T-helper 2 cell treated with Interferon-gamma antibody and Interleukin-4, amounts not matched to agents 100 ng/mL and 5 ng/mL, for 36 hours (primary cell): ENCODE results near the gene TK2. TPM values are rescaled to one million over a fixed set of nuclear protein-coding genes. Genes with fewer than 3 reads are reported as not detected.
"Not testable (repeated sequence)": the region's sequence is repeated elsewhere in the genome, so short reads cannot be mapped to it uniquely, and the experiment has no call there.

ENCODE experiments used
- intact Hi-C: fragments of 100-400 bp; cut with micrococcal nuclease; formaldehyde crosslinking; loops from one replicate; pipeline ENCODE4 v1.15.1; 2023
- total RNA-seq: library from RNA; stranded (reverse); gene quantifications from 2 replicates; pipeline ENCODE4 v1.2.3, GENCODE V29; 2022

Gene TK2
- total RNA-seq, 1 donor from 2014 or later, result 12.9 TPM

DNA sequence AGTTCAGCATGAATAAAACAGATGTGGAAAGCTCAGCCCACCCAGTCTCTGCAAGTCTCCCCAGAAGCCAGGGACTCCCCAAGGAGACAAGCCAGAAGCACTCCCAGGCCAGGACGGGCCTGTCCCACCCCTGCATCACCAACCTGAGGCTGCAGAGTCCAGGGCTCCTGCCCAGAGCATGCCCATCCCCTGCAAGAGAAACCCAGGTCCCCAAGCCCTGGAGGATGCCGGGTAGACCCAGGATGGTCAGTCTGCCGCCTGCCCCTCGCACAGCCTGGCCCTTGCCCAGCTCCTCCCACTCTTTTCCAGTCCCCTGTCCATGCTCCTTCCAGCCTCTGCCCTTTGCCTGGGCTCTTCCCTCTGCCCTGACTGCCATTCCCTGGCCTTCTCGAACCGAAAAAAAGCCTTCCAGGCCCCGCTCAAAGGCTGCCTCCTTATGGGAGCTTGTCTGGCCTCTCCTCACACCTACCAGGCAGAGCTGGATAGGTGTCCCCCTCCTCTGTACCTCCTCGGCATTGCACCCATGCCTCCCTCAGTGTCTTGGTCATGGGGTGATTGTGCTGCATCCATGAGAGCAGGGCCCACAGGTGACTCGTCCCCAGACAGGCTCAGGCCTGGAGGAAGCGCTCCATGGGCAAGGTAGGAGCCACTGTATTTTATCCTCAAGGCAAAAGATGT is 78.1 kb downstream of the TK2 start:
- intact Hi-C loops, result no loop called here

DNA sequence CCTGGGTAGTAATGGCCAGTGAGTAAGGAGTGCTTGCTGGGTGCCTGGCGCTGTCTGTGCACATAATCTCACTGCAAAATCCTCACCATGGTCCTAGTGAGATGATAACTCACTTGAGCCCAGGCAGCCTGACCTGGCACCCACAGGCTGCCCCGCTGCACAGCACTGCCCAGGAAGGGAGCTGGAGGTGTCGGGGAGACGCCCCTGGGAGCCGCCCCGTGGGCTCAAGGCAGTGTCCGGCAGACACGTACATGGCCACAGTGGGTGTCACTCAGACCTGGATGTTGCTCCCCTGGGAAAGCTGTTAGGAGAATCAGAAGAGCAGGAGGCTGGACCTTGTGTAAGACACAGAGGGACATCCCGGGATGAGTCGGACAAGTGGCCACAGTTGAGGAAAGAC is 78.7 kb downstream of the TK2 start:
- intact Hi-C loops, result no loop called here

DNA sequence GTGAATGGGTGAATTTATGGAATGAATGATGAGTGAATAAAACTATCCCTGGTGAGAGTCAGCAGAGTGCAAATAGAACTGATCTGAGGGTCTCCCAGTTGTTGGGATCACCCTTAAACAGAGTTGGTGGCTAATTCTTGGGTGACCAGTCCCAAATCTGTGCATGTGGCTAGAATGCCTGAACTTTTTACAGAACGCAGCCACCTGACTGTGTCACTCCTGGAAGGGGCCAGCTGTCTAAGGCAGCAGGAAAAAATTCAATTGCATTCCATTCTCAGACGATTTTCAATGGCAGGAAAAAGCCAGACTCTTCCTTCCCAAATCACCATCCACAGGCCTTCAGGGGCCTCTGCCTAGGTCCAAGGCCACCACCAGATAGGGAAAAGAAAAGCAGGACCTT is 79.4 kb downstream of the TK2 start:
- intact Hi-C loops, result no loop called here

DNA sequence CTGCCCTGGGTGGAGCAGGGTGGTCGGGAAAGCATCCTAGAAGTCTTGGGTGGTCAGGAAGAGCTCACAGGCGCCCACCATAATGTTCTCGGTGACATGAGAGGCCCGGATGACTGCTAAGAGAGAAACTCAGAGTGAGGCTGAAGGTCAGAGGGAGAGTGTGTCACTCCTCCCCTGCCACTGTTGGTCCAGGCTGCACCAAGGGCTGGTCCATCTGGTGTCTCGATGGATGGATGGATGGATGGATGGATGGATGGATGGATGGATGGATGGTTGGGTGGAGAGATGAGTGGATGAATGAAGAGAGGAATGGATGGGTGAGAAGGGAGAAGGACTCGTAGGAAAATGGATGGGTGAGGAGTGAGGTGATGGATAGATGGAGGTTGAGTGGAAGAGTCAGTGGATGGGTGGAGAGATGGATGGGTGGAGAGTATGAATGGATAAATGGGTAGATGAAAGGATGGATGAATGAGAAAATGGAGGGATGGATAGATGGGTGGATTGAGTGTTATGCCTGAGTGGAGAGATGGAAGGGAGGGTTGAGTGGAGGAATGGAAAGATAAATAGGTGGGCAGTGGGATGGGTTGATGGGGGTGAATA is 79.9 kb downstream of the TK2 start:
- intact Hi-C loops, result no loop called here

DNA sequence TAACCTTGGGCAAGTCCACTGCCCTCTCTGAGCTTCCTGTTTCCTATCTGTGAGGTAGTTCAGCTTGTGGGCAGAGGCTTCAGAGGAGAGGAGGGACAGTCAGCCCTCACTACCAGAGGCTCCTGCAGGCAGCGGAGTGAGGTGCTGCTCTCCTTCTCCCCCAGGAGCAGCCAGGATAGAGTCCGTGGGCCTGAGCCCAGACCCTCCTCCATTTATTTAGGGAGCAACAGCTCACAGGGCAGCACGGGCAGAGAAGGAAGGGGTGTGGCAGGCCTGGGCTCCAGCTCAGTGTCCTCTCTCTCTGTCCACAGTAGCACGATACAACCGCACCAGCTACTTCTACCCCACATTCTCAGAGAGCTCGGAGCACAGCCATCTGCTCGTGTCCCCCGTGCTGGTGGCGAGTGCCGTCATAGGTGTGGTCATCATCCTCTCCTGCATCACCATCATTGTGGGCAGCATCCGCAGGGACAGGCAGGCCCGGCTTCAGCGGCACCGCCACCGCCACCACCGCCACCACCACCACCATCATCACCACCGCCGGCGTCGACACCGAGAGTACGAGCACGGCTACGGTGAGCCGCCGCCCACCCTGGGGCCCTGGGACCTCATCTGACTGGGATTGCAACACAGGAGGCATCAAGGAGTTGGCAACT is 80.5 kb downstream of the TK2 start:
- intact Hi-C loops, result no loop called here

DNA sequence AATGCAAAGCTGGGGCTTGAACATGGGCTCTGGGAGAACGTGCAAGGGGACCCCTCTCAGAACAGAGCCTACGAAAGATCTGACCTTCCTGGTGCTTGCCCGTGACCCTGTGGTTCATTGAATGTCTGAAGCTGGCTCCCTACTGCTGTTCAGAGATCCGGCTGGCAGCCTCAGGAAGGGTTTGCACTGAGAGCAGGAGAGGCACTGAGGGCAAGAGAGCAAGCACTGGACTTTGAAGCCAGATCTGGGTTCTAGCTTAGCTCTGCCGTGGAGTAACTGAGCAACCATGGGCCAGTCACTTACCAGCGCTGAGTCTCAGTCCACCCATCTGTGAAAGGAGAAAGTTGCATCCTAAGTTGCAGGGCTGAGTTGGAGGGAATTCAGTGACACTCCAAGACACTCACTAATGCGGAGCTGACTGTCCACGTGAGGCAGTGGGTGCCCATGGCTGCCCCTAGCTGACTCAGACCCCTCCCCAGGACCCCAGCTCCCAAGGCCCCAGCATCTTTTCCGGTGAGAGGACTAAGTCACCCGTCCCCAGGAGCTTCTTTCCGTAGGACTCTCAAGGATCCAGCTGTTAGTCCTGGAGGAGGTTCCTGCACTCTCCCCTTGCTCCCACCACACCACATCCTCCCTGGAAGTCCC is 81.5 kb downstream of the TK2 start:
- intact Hi-C loops, result no loop called here

DNA sequence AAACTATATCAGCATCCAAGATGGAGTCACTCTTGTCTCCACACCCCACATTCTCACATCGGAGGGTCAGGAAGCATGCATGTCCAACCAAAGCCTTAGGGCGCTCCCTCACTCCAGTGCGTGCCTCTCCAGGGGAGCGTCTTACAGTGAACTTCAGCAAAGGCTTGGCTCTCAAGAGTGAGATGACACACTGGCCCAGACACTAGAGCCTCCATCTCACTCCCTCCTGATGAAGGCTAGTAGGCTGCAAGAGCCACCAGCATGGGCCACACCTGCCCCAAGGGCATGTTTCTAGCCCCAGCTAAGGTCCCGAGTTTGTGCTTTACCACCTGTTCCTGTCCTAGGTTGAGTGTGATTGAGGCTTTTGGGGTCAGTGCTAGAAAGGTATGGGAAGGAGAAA is 82.3 kb downstream of the TK2 start:
- intact Hi-C loops, result no loop called here

DNA sequence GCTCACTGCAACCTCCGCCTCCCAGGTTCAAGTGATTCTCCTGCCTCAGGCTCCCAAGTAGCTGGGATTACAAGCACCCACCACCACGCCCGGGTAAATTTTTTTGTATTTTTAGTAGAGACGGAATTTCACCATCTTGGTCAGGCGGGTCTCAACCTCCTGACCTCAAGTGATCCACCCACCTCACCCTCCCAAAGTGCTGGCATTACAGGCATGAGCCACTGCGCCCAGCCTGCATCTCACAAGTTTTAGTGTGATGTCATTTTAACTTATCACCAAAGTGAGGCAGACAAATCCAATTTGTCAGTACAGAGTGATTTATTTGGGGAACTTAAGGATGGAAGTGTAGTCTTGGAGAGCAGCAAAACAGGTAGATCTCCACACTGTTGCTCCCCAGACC is 83.3 kb downstream of the TK2 start:
- intact Hi-C loops, result not testable (repeated sequence)

DNA sequence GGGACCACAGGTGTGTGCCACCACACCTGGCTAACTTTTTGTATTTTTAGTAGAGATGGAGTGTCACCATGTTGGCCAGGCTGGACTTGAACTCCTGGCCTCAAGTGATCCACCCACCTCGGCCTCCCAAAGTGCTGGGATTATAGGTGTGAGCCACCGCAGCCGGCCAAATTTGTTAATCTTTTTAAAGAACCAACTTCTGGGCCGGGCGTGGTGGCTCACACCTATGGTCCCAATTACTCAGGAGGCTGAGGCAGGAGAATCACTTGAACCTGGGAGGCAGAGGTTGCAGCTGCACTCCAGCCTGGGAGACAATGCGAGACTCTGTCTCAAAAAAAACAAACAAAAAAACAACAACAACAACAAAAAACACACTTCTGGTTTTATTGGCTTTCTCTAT is 84.0 kb downstream of the TK2 start:
- intact Hi-C loops, result not testable (repeated sequence)

DNA sequence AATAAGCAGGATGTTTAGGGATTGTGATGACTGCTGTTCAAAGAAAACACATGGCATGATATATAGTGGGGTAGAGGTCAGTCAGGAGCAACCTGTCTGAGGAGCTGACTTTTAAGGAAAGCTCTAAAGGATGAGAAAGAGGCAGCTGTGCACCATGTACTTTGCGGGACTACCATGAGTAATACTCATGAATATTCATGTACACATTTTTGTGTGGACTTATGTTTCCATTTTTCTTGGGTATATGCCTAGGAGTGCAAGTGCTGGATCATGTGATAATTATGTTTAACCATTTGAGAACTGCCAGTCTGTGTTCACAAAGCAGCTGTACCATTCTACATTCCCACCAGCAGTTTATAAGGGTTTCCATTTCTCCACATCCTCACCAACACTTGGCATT is 87.0 kb downstream of the TK2 start:
- intact Hi-C loops, result no loop called here

DNA sequence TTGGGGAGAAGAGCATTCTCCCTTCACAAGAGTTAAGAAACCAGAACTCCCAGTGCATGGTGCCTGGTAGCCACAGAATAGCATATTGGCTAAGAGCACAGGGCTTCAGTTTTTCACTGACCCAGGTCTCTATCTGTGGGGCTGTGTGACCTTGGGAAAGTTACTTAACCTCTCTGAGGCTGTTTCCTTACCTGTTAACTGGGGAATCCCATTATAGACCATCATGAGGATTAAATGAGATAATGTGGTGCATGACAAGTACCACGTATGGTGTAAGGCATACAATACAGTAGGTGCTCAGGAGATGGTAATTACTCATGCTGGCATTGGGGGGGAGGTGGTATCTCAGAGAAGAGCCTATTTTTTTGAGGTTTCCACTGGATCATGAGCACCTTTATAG is 89.2 kb downstream of the TK2 start:
- intact Hi-C loops, result no loop called here

DNA sequence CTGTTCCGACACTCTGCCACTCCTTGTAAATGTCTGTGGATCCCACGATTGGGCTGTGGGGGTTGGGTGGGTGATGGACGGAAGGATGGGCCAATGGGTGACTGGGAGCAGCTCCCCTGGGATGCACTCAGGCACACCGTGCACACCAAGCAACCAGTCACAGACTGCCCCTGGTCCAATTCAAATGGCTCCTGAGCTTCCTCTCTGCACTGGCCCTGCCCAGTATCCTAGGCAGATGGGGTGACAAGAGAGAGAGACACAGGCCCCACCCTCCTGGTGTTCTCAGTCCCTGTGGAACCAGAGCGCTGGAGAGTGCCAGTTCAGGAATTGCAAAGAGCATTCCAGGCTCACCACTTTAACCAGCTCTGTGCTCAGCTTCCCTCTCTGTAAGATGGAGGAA is 90.0 kb downstream of the TK2 start:
- intact Hi-C loops, result no loop called here

DNA sequence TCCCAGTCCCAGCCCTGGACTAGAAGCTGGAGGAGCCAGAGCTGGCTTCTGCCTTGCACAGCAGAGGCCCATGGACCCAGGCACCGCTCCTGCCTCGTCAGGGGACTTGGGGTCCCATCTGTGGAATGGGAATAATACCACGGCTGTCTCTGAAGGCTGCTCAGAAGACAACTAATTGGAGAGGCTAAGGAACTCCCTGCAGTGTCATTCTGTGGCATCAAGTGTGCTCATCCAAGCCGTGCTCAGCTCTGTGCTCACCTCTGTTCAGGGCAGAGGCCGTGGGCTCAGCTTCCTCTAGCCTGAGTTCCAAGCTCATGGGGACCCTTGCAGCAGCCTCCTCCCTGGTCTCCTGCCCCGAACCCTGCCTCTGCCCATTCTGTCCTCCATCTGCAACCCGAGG is 91.1 kb downstream of the TK2 start:
- intact Hi-C loops, result no loop called here

DNA sequence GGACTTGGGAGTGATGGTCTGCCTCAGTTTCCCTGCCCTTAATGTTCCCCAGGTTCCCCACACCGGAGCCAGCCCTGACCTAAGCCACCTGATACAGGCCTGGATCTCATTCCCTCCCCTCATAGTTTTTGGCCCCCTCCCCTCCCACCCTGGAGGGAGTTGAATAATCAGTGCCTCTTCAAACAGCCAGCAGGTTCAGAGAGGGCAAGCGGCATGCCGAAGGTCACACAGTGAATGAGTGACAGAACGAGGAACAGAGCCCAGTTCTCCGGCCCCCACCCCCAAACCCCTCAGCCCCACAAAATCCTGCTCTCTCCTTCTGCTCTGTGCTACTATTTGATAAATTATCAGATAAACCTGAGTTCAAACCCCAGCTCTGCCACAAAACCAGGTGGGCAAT is 91.6 kb downstream of the TK2 start:
- intact Hi-C loops, result no loop called here

Other genes with a start within 250 kb of the TK2 start
- not detected in 2 replicates for gene CDH5, start 183.4 kb downstream of the TK2 start, total RNA-seq
- gene BEAN1, start 122.8 kb downstream of the TK2 start, total RNA-seq, result not detected in 2 replicates
- gene CKLF, start 2.5 kb upstream of the TK2 start, total RNA-seq, result 140 and 144 TPM in 2 replicates
- 14.5 and 17.9 TPM in 2 replicates for gene CMTM1, start 16.3 kb upstream of the TK2 start, total RNA-seq
- 1.00 and 1.3 TPM in 2 replicates for gene CMTM2, start 29.3 kb upstream of the TK2 start, total RNA-seq
- 114 and 115 TPM in 2 replicates for gene CMTM3, start 54.6 kb upstream of the TK2 start, total RNA-seq
- gene CMTM4, start 146.6 kb upstream of the TK2 start, total RNA-seq, result 0.80 and 1.0 TPM in 2 replicates
- gene DYNC1LI2, start 201.5 kb upstream of the TK2 start, total RNA-seq, result 66.7 and 72.2 TPM in 2 replicates